ENCODE results near the gene EHMT1.

The EHMT1 gene

GRCh38 chr9:137827908-137828526, 209.2 kb downstream of the EHMT1 start:
- FAIRE-seq: no peak
- TF ChIP-seq POLR2AphosphoS5 (IDR thresholded peaks at IDR 0.05; ENCODE audit: low read depth, low read length) (no peak), TAF1 (IDR thresholded peaks at IDR 0.05; ENCODE audit: borderline replicate concordance, low read depth, low read length) (no peak), POLR2A (IDR thresholded peaks at IDR 0.05; ENCODE audit: low read depth, low read length) (no peak)
- no peak for DNase-seq (ENCODE audit: insufficient read length)

- TF ChIP-seq TAF1 (IDR thresholded peaks at IDR 0.05; ENCODE audit: borderline replicate concordance, low read depth, low read length) (no peak), POLR2AphosphoS5 (IDR thresholded peaks at IDR 0.05; ENCODE audit: low read depth, low read length) (no peak), POLR2A (IDR thresholded peaks at IDR 0.05; ENCODE audit: low read depth, low read length) (no peak)
- FAIRE-seq (no peak), DNase-seq (ENCODE audit: insufficient read length) (no peak)
Observed at GRCh38 chr9:137828527-137829259, 209.9 kb downstream of the EHMT1 start.

DNA sequence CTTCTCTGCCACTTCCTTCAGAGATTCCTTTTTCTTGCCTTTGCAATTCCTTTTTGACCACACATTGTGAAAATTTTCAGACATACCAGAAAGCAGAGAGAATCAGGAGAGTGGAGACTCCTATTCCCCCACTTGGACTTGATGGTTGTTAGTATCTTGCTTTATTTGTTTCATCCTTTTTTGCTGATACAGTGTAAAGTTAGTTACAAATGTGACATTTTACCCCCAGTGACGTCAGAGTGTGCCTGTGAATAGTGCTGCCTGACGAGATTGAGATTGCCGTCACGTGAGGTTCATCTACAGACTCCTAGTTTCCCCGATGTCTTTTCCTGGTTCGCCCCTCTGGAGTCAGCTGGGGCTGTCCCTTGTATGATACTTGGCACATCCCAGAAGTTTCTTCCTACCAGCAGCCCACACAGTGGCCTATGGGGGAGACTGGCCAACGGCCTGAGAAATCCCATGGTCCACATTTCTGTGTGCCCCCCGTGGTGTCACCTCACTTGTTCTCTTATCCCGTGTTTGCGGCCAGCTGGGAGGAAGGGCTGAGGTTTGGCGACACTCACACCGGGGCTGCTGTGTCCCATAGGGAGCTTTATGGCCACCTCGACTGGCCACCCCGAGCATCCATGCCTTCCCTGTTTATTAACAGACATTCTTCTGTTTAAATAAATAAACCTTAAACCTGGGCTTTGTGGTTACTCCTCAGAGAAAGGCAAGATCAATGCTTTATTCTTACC, 210.6 kb downstream of the EHMT1 start:
- TF ChIP-seq POLR2AphosphoS5 (IDR thresholded peaks at IDR 0.05; ENCODE audit: low read depth, low read length) (no peak), POLR2A (IDR thresholded peaks at IDR 0.05; ENCODE audit: low read depth, low read length) (no peak), TAF1 (IDR thresholded peaks at IDR 0.05; ENCODE audit: borderline replicate concordance, low read depth, low read length) (no peak)
- DNase-seq (ENCODE audit: insufficient read length) (no peak), FAIRE-seq (no peak)

DNA sequence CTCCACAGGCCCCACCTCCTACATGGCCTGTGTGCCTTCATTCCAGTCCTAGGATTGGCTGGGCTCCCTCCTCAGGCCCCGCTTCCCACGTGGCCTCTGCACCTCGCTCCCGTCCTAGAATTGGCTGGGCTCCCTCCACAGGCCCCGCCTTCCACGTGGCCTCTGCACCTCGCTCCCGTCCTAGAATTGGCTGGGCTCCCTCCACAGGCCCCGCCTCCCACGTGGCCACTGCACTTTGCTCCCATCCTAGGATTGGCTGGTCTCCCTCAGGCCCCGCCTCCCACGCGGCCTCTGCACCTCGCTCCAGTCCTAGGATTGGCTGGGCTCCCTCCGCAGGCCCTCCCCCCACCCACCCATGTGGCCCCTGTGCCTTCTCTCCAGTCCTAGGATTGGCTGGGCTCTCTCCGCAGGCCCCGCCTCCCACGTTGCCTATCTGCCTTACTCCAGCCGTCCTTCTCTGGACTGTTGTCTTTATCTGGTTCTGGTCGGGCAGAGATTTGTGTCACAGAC, 213.4 kb downstream of the EHMT1 start:
- DNase-seq (ENCODE audit: insufficient read length): no peak
- TF ChIP-seq TAF1 (IDR thresholded peaks at IDR 0.05; ENCODE audit: borderline replicate concordance, low read depth, low read length): no peak
- no peak for TF ChIP-seq POLR2A (IDR thresholded peaks at IDR 0.05; ENCODE audit: low read depth, low read length)
- TF ChIP-seq POLR2AphosphoS5 (IDR thresholded peaks at IDR 0.05; ENCODE audit: low read depth, low read length): no peak
- FAIRE-seq: no peak

GRCh38 chr9:137832830-137833590, 214.2 kb downstream of the EHMT1 start:
- TF ChIP-seq POLR2AphosphoS5 (IDR thresholded peaks at IDR 0.05; ENCODE audit: low read depth, low read length) (no peak), POLR2A (IDR thresholded peaks at IDR 0.05; ENCODE audit: low read depth, low read length) (no peak), TAF1 (IDR thresholded peaks at IDR 0.05; ENCODE audit: borderline replicate concordance, low read depth, low read length) (no peak)
- FAIRE-seq (no peak), DNase-seq (ENCODE audit: insufficient read length) (no peak)

- no peak for TF ChIP-seq POLR2A (IDR thresholded peaks at IDR 0.05; ENCODE audit: low read depth, low read length)
- TF ChIP-seq POLR2AphosphoS5 (IDR thresholded peaks at IDR 0.05; ENCODE audit: low read depth, low read length): no peak
- TF ChIP-seq TAF1 (IDR thresholded peaks at IDR 0.05; ENCODE audit: borderline replicate concordance, low read depth, low read length): no peak
- DNase-seq (ENCODE audit: insufficient read length) (no peak), FAIRE-seq (no peak)
Observed at GRCh38 chr9:137833721-137834613, 215.2 kb downstream of the EHMT1 start.

- TF ChIP-seq TAF1 (IDR thresholded peaks at IDR 0.05; ENCODE audit: borderline replicate concordance, low read depth, low read length) (no peak), POLR2AphosphoS5 (IDR thresholded peaks at IDR 0.05; ENCODE audit: low read depth, low read length) (no peak), POLR2A (IDR thresholded peaks at IDR 0.05; ENCODE audit: low read depth, low read length) (no peak)
- no peak for DNase-seq (ENCODE audit: insufficient read length)
- no peak for FAIRE-seq
Observed at GRCh38 chr9:137834846-137835546, 216.2 kb downstream of the EHMT1 start.

GRCh38 chr9:137836151-137836830, 217.5 kb downstream of the EHMT1 start:
- DNase-seq (ENCODE audit: insufficient read length) (no peak), FAIRE-seq (no peak)
- TF ChIP-seq TAF1 (IDR thresholded peaks at IDR 0.05; ENCODE audit: borderline replicate concordance, low read depth, low read length): no peak
- 0 out of 2 replicates have a peak, but pooled peaks have one; percentile 1 for TF ChIP-seq POLR2AphosphoS5 (IDR thresholded peaks at IDR 0.05; ENCODE audit: low read depth, low read length)

GRCh38 chr9:137836831-137837241, 218.0 kb downstream of the EHMT1 start:
- TF ChIP-seq TAF1 (IDR thresholded peaks at IDR 0.05; ENCODE audit: borderline replicate concordance, low read depth, low read length) (no peak), POLR2A (IDR thresholded peaks at IDR 0.05; ENCODE audit: low read depth, low read length) (no peak), POLR2AphosphoS5 (IDR thresholded peaks at IDR 0.05; ENCODE audit: low read depth, low read length) (no peak)
- FAIRE-seq: no peak
- no peak for DNase-seq (ENCODE audit: insufficient read length)
